NK-92 treated with Interleukin-12 subunit alpha and Interleukin-12 subunit beta, amount 100 ng/mL, for 24 hours (cell line): Measurements from ENCODE around the gene STX19.
"Not testable (repeated sequence)": the region's sequence is repeated elsewhere in the genome, so short reads cannot be mapped to it uniquely, and the experiment has no call there.

Experiments
- DNase-seq: peaks from one replicate; lab custom pipeline; 2025; lab: John Stamatoyannopoulos, UW

Gene STX19

DNA sequence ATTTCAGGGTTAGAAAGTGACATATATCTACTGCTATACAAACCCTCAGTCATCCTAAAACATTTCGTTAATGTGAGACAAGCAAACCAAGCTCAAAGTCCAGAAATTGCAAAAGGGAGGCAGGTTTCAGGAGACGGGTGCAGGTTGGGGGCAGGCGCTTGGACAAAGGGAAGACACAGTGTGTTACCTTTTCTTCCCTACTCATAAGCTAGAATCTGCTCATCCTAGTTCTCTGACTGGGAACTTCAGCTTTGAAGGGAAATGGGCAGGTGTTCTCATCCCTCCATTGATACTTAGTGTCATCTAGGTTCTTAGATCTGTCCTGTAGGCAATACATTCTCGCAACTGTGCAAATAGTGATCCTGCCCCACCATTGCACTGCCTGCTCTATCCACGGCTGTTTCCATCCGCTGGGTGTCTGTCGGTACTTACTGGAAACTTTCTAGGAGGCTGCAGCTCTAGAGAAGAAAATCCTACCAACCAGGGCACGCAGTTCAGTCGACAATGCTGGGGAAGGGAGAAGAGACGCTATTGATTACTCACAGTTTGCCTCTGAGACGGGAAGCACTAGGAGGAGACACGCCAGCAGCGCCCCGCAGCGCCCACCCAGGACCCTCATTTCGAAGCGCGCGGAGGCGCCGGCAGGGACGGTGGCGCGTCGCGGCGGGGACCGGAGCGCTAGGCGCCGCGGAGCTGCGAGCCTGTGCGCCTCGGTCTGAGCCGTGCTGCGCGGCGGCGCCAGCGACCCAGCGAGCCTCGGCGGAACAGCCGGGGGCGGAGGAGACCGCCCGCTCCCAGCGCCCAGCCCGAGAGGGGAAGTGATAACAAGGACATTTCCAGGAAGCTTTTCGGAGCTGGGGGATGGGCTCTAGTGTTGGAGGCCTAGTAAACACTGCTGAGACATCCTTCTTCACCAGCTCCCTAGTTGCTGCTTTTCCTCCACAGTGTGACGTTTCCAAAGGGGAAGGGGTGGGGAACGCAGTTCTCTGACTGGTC is 55.0 kb downstream of the STX19 start, which contains the start of gene PROS1:
TSS of gene PROS1 (minus strand) at position 766 of the 996 bp plus-strand sequence. CDS start at position 619, 147 bp downstream.
- no peak for DNase-seq

DNA sequence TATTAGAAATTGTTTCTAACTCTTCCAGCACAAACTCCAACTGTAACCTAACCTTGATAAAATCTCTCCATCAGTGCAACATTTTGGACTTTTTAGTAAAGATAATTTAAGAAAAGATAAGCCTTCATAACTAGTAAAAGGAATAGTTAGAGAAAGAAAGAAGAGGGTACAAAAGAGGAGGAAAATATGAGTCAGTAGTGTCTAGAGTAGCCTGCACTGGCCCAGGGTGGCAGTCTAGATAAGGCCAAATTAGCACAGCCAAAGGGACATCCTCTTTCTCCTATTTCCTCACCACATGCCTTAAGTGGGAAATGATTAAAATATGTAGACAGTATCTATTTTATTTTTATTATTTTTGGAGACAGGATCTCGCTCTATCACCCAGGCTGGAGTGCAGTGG is 58.4 kb downstream of the STX19 start:
- no peak for DNase-seq

DNA sequence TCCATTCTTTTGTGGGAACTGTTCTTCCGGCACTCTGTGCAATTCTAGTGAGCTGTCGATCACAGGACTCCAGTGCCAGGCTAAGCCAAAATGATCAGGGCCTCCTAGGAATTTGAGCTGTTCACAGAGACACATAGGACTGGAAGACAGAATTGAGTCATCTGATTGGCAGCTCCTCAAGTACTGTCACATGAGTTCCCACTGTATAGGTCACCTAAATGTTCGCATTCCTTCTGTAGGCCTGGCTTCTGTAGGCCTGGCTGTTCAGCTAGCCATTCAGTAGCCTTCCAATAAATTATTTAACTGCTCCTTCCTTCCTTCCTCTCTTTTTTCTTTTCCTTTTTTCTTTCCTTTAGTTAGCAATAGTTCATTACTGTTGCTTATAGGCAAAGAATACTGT is 59.0 kb downstream of the STX19 start:
- DNase-seq: no peak

DNA sequence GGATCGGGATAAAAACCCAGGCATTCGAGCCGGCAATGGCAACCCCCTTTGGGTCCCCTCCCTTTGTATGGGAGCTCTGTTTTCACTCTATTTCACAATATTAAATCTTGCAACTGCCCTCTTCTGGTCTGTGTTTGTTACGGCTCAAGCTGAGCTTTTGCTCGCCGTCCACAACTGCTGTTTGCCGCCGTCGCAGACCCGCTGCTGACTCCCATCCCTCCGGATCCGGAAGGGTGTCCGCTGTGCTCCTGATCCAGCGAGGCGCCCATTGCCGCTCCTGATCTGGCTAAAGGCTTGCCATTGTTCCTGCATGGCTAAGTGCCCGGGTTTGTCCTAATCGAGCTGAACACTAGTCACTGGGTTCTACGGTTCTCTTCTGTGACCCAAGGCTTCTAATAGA is 63.3 kb downstream of the STX19 start:
- DNase-seq: not testable (repeated sequence)
